ENCODE data around the gene ANKRD55.

GRCh38 chr5:56146674-56147073 is 86.5 kb downstream of the ANKRD55 start:
- TF ChIP-seq CTCF (conservative IDR thresholded peaks at IDR 0.05) (no peak), EZH2 (IDR thresholded peaks at IDR 0.05; ENCODE audit: low read depth) (no peak)

Data from PC-9 (cell line).